IMR-90 (cell line): Measurements from ENCODE around the gene RASGRP3. TPM values are rescaled to one million over a fixed set of nuclear protein-coding genes. Genes with fewer than 3 reads are reported as not detected.

Experiments
- ATAC-seq: fragments of 200-7000 bp; cut with Tn5 transposase; 2 replicates; pipeline ENCODE4 v1.9.1; 2020; ENCODE audit warnings: low read depth, mild to moderate bottlenecking, moderate library complexity
- BruUV-seq: library from RNA; stranded (reverse); fragments of 400-500 nt; replicated peaks from 2 replicates; lab custom pipeline; 2021; lab: Mats Ljungman, UMichigan
- CTCF ChIA-PET: fragments of 300-600 bp; formaldehyde crosslinking; extraction: SDS; loops from one replicate; lab custom pipeline; 2021; ENCODE audit warnings: antibody characterized with exemption; lab: Yijun Ruan, JAX
- POLR2A ChIA-PET: fragments of 300-600 bp; sonication (Branson Sonifier 250); formaldehyde crosslinking; loops from one replicate; lab custom pipeline; 2022; ENCODE audit warnings: antibody characterized with exemption; ENCODE audit not compliant: unreplicated experiment; lab: Charles Lee
- DNase-seq: peaks from one replicate; pipeline ENCODE4 v3.0.0; 2013
- H2AFZ ChIP-seq: replicated peaks from 2 replicates; pipeline ENCODE3; 2013; ENCODE audit warnings: low read length, mild to moderate bottlenecking; ENCODE audit not compliant: poor library complexity
- H2AK5ac ChIP-seq: 2 replicates; pipeline ENCODE4 v1.6.1; 2013; ENCODE audit warnings: low read depth, low read length, inconsistent platforms
- H2AK9ac ChIP-seq: replicated peaks from 2 replicates; pipeline ENCODE3; 2013; ENCODE audit warnings: mild to moderate bottlenecking, low read depth, low read length, moderate library complexity; ENCODE audit not compliant: poor library complexity
- H2BK120ac ChIP-seq: 2 replicates; pipeline ENCODE4 v1.6.1; 2013; ENCODE audit warnings: low read depth, low read length, inconsistent platforms
- H2BK15ac ChIP-seq: 3 replicates; pipeline ENCODE4 v1.6.1; 2013; ENCODE audit warnings: low read depth, low read length, inconsistent platforms
- H2BK20ac ChIP-seq: 2 replicates; pipeline ENCODE4 v1.6.1; 2013; ENCODE audit warnings: low read depth, mild to moderate bottlenecking, inconsistent platforms, low read length, moderate library complexity
- H2BK5ac ChIP-seq: 2 replicates; pipeline ENCODE4 v1.6.1; 2013; ENCODE audit warnings: mild to moderate bottlenecking, low read depth, low read length, inconsistent platforms; ENCODE audit not compliant: poor library complexity, severe bottlenecking
- H3K14ac ChIP-seq: replicated peaks from 2 replicates; pipeline ENCODE4 v1.6.1; 2013; ENCODE audit warnings: low read depth, low read length, inconsistent platforms
- H3K18ac ChIP-seq: 2 replicates; pipeline ENCODE4 v1.6.1; 2013; ENCODE audit warnings: low read depth, low read length, control low read depth
- H3K23ac ChIP-seq: 2 replicates; pipeline ENCODE4 v1.6.1; 2013; ENCODE audit warnings: low read depth, low read length, inconsistent platforms
- H3K27ac ChIP-seq: 2 replicates; pipeline ENCODE4 v1.5.1; 2013; ENCODE audit warnings: mild to moderate bottlenecking, control low read depth, low read length; ENCODE audit not compliant: insufficient read depth
- H3K27me3 ChIP-seq: 2 replicates; pipeline ENCODE4 v1.6.1; 2013; ENCODE audit warnings: low read length; ENCODE audit not compliant: control insufficient read depth, insufficient read depth
- H3K36me3 ChIP-seq: 2 replicates; pipeline ENCODE4 v1.6.1; 2013; ENCODE audit warnings: low read length, mixed read lengths; ENCODE audit not compliant: control insufficient read depth, insufficient read depth
- H3K4ac ChIP-seq: 2 replicates; pipeline ENCODE4 v1.6.1; 2013; ENCODE audit warnings: low read depth, low read length, inconsistent platforms
- H3K4me1 ChIP-seq: 2 replicates; pipeline ENCODE4 v1.6.1; 2013; ENCODE audit warnings: low read length, mixed read lengths; ENCODE audit not compliant: control insufficient read depth, insufficient read depth
- H3K4me2 ChIP-seq: 2 replicates; pipeline ENCODE4 v1.6.1; 2013; ENCODE audit warnings: low read depth, mild to moderate bottlenecking, control low read depth, low read length, moderate library complexity
- H3K4me3 ChIP-seq: 2 replicates; pipeline ENCODE4 v1.5.1; 2013; ENCODE audit warnings: low read depth, mild to moderate bottlenecking, control low read depth, low read length, moderate library complexity; ENCODE audit not compliant: insufficient read depth
- H3K56ac ChIP-seq: 2 replicates; pipeline ENCODE4 v1.6.1; 2013; ENCODE audit warnings: low read length, inconsistent platforms; ENCODE audit not compliant: insufficient read depth; ENCODE audit errors: extremely low read depth
- H3K79me1 ChIP-seq, 2 experiments: 2 replicates each; pipeline ENCODE4 v1.6.1; 2013; ENCODE audit warnings: low read length in 2 of 2, inconsistent platforms in 1 of 2, low read depth in 1 of 2
- H3K9ac ChIP-seq: 2 replicates; pipeline ENCODE4 v1.6.1; 2013; ENCODE audit warnings: low read depth, low read length, control low read depth
- H3K9me1 ChIP-seq: 2 replicates; pipeline ENCODE4 v1.6.1; 2013; ENCODE audit warnings: low read length, inconsistent platforms; ENCODE audit not compliant: insufficient read depth
- H3K9me3 ChIP-seq: 2 replicates; pipeline ENCODE4 v1.6.1; 2013; ENCODE audit warnings: low read length; ENCODE audit not compliant: control insufficient read depth, insufficient read depth
- H4K20me1 ChIP-seq: 2 replicates; pipeline ENCODE4 v1.6.1; 2013; ENCODE audit warnings: low read length, inconsistent platforms; ENCODE audit not compliant: insufficient read depth
- H4K5ac ChIP-seq: 2 replicates; pipeline ENCODE4 v1.6.1; 2013; ENCODE audit warnings: mild to moderate bottlenecking, low read depth, low read length, control low read depth
- H4K8ac ChIP-seq, 2 experiments: 2 replicates each; pipeline ENCODE4 v1.6.1; 2013; ENCODE audit warnings: low read depth in 2 of 2, low read length in 2 of 2, control low read depth in 1 of 2, inconsistent platforms in 1 of 2
- H4K91ac ChIP-seq: 2 replicates; pipeline ENCODE4 v1.6.1; 2013; ENCODE audit warnings: low read depth, low read length, inconsistent platforms; ENCODE audit not compliant: insufficient read depth
- BHLHE40 ChIP-seq: fragments of 150-350 bp; IDR thresholded peaks from 2 replicates; pipeline ENCODE4 v1.6.1; 2016; ENCODE audit warnings: mild to moderate bottlenecking, low read depth, low read length
- CEBPB ChIP-seq: IDR thresholded peaks from 2 replicates; pipeline ENCODE4 v1.6.1; 2012; ENCODE audit warnings: low read depth, low read length, improper control_type of control experiment
- CHD1 ChIP-seq: IDR thresholded peaks from 2 replicates; pipeline ENCODE4 v1.6.1; 2012; ENCODE audit warnings: low read depth, low read length, improper control_type of control experiment
- CTCF ChIP-seq: conservative IDR thresholded peaks from 2 replicates; pipeline ENCODE4 v1.5.1; 2012; ENCODE audit warnings: mild to moderate bottlenecking, low read depth, low read length, improper control_type of control experiment
- FOS ChIP-seq: fragments of 150-350 bp; IDR thresholded peaks from 2 replicates; pipeline ENCODE4 v1.6.1; 2016; ENCODE audit warnings: low read depth, low read length
- MAFK ChIP-seq: IDR thresholded peaks from 2 replicates; pipeline ENCODE4 v1.6.1; 2012; ENCODE audit warnings: low read depth, low read length, improper control_type of control experiment
- MAZ ChIP-seq: IDR thresholded peaks from 2 replicates; pipeline ENCODE4 v1.6.1; 2012; ENCODE audit warnings: low read depth, mild to moderate bottlenecking, low read length, improper control_type of control experiment, moderate library complexity, borderline replicate concordance
- MXI1 ChIP-seq: IDR thresholded peaks from 2 replicates; pipeline ENCODE4 v1.6.1; 2012; ENCODE audit warnings: low read depth, mild to moderate bottlenecking, low read length, moderate library complexity, borderline replicate concordance
- NFE2L2 ChIP-seq: fragments of 150-350 bp; IDR thresholded peaks from 2 replicates; pipeline ENCODE4 v1.6.1; 2016; ENCODE audit warnings: low read depth, mild to moderate bottlenecking, low read length
- POLR2A ChIP-seq: IDR thresholded peaks from 2 replicates; pipeline ENCODE4 v1.6.1; 2012; ENCODE audit warnings: mild to moderate bottlenecking, low read depth, low read length
- RAD21 ChIP-seq: IDR thresholded peaks from 2 replicates; pipeline ENCODE4 v1.6.1; 2012; ENCODE audit warnings: low read length, improper control_type of control experiment
- RCOR1 ChIP-seq: IDR thresholded peaks from 2 replicates; pipeline ENCODE4 v1.6.1; 2012; ENCODE audit warnings: mild to moderate bottlenecking, low read length, improper control_type of control experiment; ENCODE audit not compliant: insufficient replicate concordance
- RFX5 ChIP-seq: IDR thresholded peaks from 2 replicates; pipeline ENCODE4 v1.8.0; 2012; ENCODE audit warnings: low read depth, mild to moderate bottlenecking, low read length, moderate library complexity
- SMC3 ChIP-seq: fragments of 150-350 bp; IDR thresholded peaks from 2 replicates; pipeline ENCODE4 v1.6.1; 2016; ENCODE audit warnings: low read depth, mild to moderate bottlenecking, antibody characterized with exemption, low read length, moderate library complexity
- WGBS, 2 experiments: methylation state at CpG; one replicate each; pipeline versions ENCODE4 v1.1.5 to v1.1.7; 2013; ENCODE audit warnings: missing lambda C conversion rate in 2 of 2; ENCODE audit not compliant: insufficient read length in 1 of 2; ENCODE audit errors: extremely low coverage in 2 of 2; 5-methylcytosine and 5-hydroxymethylcytosine counted together
- dilution Hi-C: fragments of 300-500 bp; cut with HindIII; formaldehyde crosslinking; loops from one replicate; pipeline ENCODE4 v1.14.3; 2018; ENCODE audit warnings: low sequenced_read_pairs; ENCODE audit not compliant: unreplicated experiment
- in situ Hi-C: fragments of 300-500 bp; cut with MboI; formaldehyde crosslinking; loops from 3 replicates; pipeline ENCODE4 v1.14.3; 2019; ENCODE audit warnings: low sequenced_read_pairs, inconsistent platforms, mixed read lengths
- intact Hi-C: fragments of 100-400 bp; cut with micrococcal nuclease; formaldehyde crosslinking; loops from 2 replicates; pipeline ENCODE4 v1.10.0; 2022
- polyA plus RNA-seq, 3 experiments: library from polyadenylated mRNA; depleted of rRNA; stranded (reverse); fragments of >200 nt; gene quantifications; 2 replicates each; pipeline ENCODE4 v1.2.3, GENCODE V29; 2012; ENCODE audit warnings: low replicate concordance in 1 of 3
- total RNA-seq: library from RNA; depleted of rRNA; stranded (reverse); fragments of >200 nt; gene quantifications from 2 replicates; pipeline ENCODE4 v1.2.3, GENCODE V29; 2012
- TF ChIP-seq, protein P1 (sequence below): fragments of 150-350 bp; IDR thresholded peaks from 2 replicates; pipeline ENCODE4 v1.6.1; 2017; ENCODE audit warnings: mild to moderate bottlenecking, antibody characterized with exemption, low read length, low read depth
- TF ChIP-seq, protein P2 (sequence below): fragments of 150-350 bp; IDR thresholded peaks from 2 replicates; pipeline ENCODE4 v1.6.1; 2016; ENCODE audit warnings: low read depth, mild to moderate bottlenecking, low read length, moderate library complexity, borderline replicate concordance

Gene RASGRP3
- total and polyA plus RNA-seq, 2 of the 4 experiments (the other 2 are of a cell fraction), result 1.7 to 3.0 TPM

- no peak overlapping the region for H3K9ac ChIP-seq
- H3K79me1 ChIP-seq, result no peaks in the 10 kb centered on the region
- H2BK20ac ChIP-seq, result peak overlapping the region; percentile 17; the same call in 1 of the 2 replicates
- no peak overlapping the region for H3K56ac ChIP-seq
- peaks cover 3% of the 10 kb centered on the region; the same call in 1 of the 2 replicates for H3K9me1 ChIP-seq
- no peak overlapping the region for H2AK9ac ChIP-seq
- H2AK5ac ChIP-seq, result no peak overlapping the region
- CTCF ChIA-PET, result no interaction called here
- in situ Hi-C loops, result no loop called here
- H4K5ac ChIP-seq, result no peak overlapping the region
- TF ChIP-seq RCOR1 (no peak), SMC3 (no peak), BHLHE40 (no peak), MXI1 (no peak), RAD21 (no peak), MAZ (no peak), MAFK (no peak), CTCF (no peak), RFX5 (no peak), CHD1 (no peak), NFE2L2 (no peak), POLR2A (no peak), CEBPB (no peak), FOS (no peak)
- TF ChIP-seq, protein P1, sequence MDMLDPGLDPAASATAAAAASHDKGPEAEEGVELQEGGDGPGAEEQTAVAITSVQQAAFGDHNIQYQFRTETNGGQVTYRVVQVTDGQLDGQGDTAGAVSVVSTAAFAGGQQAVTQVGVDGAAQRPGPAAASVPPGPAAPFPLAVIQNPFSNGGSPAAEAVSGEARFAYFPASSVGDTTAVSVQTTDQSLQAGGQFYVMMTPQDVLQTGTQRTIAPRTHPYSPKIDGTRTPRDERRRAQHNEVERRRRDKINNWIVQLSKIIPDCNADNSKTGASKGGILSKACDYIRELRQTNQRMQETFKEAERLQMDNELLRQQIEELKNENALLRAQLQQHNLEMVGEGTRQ, result no peak
- TF ChIP-seq, protein P2, sequence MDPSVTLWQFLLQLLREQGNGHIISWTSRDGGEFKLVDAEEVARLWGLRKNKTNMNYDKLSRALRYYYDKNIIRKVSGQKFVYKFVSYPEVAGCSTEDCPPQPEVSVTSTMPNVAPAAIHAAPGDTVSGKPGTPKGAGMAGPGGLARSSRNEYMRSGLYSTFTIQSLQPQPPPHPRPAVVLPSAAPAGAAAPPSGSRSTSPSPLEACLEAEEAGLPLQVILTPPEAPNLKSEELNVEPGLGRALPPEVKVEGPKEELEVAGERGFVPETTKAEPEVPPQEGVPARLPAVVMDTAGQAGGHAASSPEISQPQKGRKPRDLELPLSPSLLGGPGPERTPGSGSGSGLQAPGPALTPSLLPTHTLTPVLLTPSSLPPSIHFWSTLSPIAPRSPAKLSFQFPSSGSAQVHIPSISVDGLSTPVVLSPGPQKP, result no peak
- no peak for ATAC-seq
- H2BK15ac ChIP-seq, result no peak overlapping the region
- no peak for DNase-seq
- H3K4me3 ChIP-seq, result no peak overlapping the region
- H4K8ac ChIP-seq, result no peak overlapping the region
- WGBS, 2 experiments, result no CpG with 5 or more reads among the region's 3 CpGs
- H3K36me3 ChIP-seq, result no peaks in the 10 kb centered on the region
- dilution Hi-C loops, result no loop called here
- no peak overlapping the region for H4K91ac ChIP-seq
- no peak overlapping the region for H2BK5ac ChIP-seq
- H3K27me3 ChIP-seq, result no peaks in the 10 kb centered on the region
- H3K27ac ChIP-seq, result no peak overlapping the region
- no peak overlapping the region for H3K4me2 ChIP-seq
- no peaks in the 10 kb centered on the region for H4K20me1 ChIP-seq
- intact Hi-C loops, result no loop called here
- H3K4me1 ChIP-seq, result peaks cover 4% of the 10 kb centered on the region
- 0 out of 2 replicates have a peak overlapping the region, but pooled peaks have one; percentile 16 for H3K4ac ChIP-seq
- no peaks in the 10 kb centered on the region for H3K9me3 ChIP-seq
- H3K18ac ChIP-seq, result 0 out of 2 replicates have a peak overlapping the region, but pooled peaks have one; percentile 34
- BruUV-seq, result no TSS peak
- H2BK120ac ChIP-seq, result no peak overlapping the region
- H2AFZ ChIP-seq, result no peak overlapping the region
- H3K23ac ChIP-seq, result no peak overlapping the region
- POLR2A ChIA-PET, result no interaction called here
- H3K14ac ChIP-seq, result no peak overlapping the region
These were observed 37.0 kb downstream of the RASGRP3 start for GRCh38 chr2:33513480-33513879.
